Keratinocyte (primary cell): ENCODE measurements around the gene SNRK. TPM values are rescaled to one million over a fixed set of nuclear protein-coding genes. Genes with fewer than 3 reads are reported as not detected.

Experiments used
- DNase-seq: peaks from one replicate; pipeline ENCODE4 v3.0.0-alpha.2; 2011; ENCODE audit warnings: low read depth, missing footprints, low spot score
- FAIRE-seq: peaks from 2 replicates; lab custom pipeline; 2011; peaks lifted over from hg19 to GRCh38; lab: Jason Lieb, UNC
- H2AFZ ChIP-seq: 2 replicates; pipeline ENCODE4 v1.6.0; 2012; ENCODE audit warnings: low read length, control low read depth, inconsistent platforms; ENCODE audit not compliant: control insufficient read depth
- H3K27ac ChIP-seq: 2 replicates; pipeline ENCODE4 v1.5.1; 2011; ENCODE audit warnings: low read length; ENCODE audit not compliant: control insufficient read depth, insufficient read depth
- H3K27me3 ChIP-seq: 3 replicates; pipeline ENCODE4 v1.6.0; 2011; ENCODE audit warnings: low read length; ENCODE audit not compliant: control insufficient read depth, insufficient read depth; ENCODE audit errors: extremely low read depth
- H3K36me3 ChIP-seq, 2 experiments: 2 replicates in 1 of 2; 3 replicates in 1 of 2; pipeline ENCODE4 v1.5.1; 2011; ENCODE audit warnings: low read length in 2 of 2, mild to moderate bottlenecking in 1 of 2; ENCODE audit not compliant: control insufficient read depth in 2 of 2, insufficient read depth in 2 of 2; ENCODE audit errors: extremely low read depth in 1 of 2
- H3K4me1 ChIP-seq: 3 replicates; pipeline ENCODE4 v1.5.1; 2011; ENCODE audit warnings: low read length; ENCODE audit not compliant: control insufficient read depth, insufficient read depth; ENCODE audit errors: extremely low read depth
- H3K4me2 ChIP-seq: 3 replicates; pipeline ENCODE4 v1.6.0; 2011; ENCODE audit warnings: low read depth, low read length; ENCODE audit not compliant: control insufficient read depth, insufficient read depth; ENCODE audit errors: extremely low read depth
- H3K4me3 ChIP-seq, 3 experiments: fragments of 200-600 bp in 1 of 3; sonication (generic) in 1 of 3; 2 replicates in 2 of 3; 3 replicates in 1 of 3; pipeline ENCODE4 v1.5.1; 2011 to 2016; ENCODE audit warnings: low read length in 3 of 3, mild to moderate bottlenecking in 3 of 3, control low read depth in 2 of 3, inconsistent platforms in 1 of 3, low read depth in 1 of 3, mixed read lengths in 1 of 3, mixed run types in 1 of 3, moderate library complexity in 1 of 3; ENCODE audit not compliant: control insufficient read depth in 2 of 3, insufficient read depth in 2 of 3; ENCODE audit errors: extremely low read depth in 1 of 3
- H3K79me2 ChIP-seq: 2 replicates; pipeline ENCODE4 v1.6.0; 2012; ENCODE audit warnings: low read length; ENCODE audit not compliant: control insufficient read depth, insufficient read depth
- H3K9ac ChIP-seq: 3 replicates; pipeline ENCODE4 v1.6.0; 2011; ENCODE audit warnings: low read length; ENCODE audit not compliant: control insufficient read depth, insufficient read depth; ENCODE audit errors: extremely low read depth
- H3K9me1 ChIP-seq: 3 replicates; pipeline ENCODE4 v1.6.0; 2011; ENCODE audit warnings: low read length; ENCODE audit not compliant: control insufficient read depth, insufficient read depth; ENCODE audit errors: extremely low read depth
- H3K9me3 ChIP-seq: 2 replicates; pipeline ENCODE4 v1.5.1; 2012; ENCODE audit warnings: low read depth, low read length; ENCODE audit not compliant: control insufficient read depth
- H4K20me1 ChIP-seq: 3 replicates; pipeline ENCODE4 v1.6.0; 2011; ENCODE audit warnings: low read length; ENCODE audit not compliant: control insufficient read depth, insufficient read depth; ENCODE audit errors: extremely low read depth
- CTCF ChIP-seq, 3 experiments: IDR thresholded peaks in 1 of 3; conservative IDR thresholded peaks in 1 of 3; optimal IDR thresholded peaks in 1 of 3; 2 replicates in 2 of 3; 3 replicates in 1 of 3; pipeline versions ENCODE3 to v1.5.1; 2011; ENCODE audit warnings: low read length in 3 of 3, mild to moderate bottlenecking in 3 of 3, moderate library complexity in 2 of 3, control low read depth in 1 of 3, inconsistent platforms in 1 of 3; ENCODE audit not compliant: insufficient read depth in 2 of 3; ENCODE audit errors: extremely low read depth in 1 of 3
- EZH2 ChIP-seq: IDR thresholded peaks from one replicate; pipeline ENCODE4 v1.6.1; 2012; ENCODE audit warnings: inconsistent platforms, mild to moderate bottlenecking, low read length, moderate library complexity
- dilution Hi-C: fragments of 300-500 bp; cut with MboI; formaldehyde crosslinking; loops from one replicate; pipeline ENCODE4 v1.7.0; 2020; ENCODE audit warnings: low sequenced_read_pairs; ENCODE audit not compliant: extremely low pct_ligation_motif_present
- polyA plus RNA-seq, 5 experiments: library from polyadenylated mRNA; depleted of rRNA in 3 of 5; stranded (reverse) in 3 of 5; stranded (forward) in 1 of 5; unstranded in 1 of 5; fragments of >200 nt; gene quantifications; 1 replicate in 1 of 5; 2 replicates in 3 of 5; 3 replicates in 1 of 5; pipeline versions ENCODE4 v1.2.1 to v1.2.3, GENCODE V29; 2011 to 2012; ENCODE audit warnings: missing spikeins in 2 of 5, low read depth in 1 of 5, low replicate concordance in 1 of 5

The SNRK gene
- polyA plus RNA-seq, 1 donor (not counting 4 experiments of a cell fraction or from before 2014, with no cell fraction given) = 15.7 TPM

- Histone ChIP-seq H3K79me2 (no peaks in the 10 kb centered on the region), H3K4me1 (peaks cover 5% of the 10 kb centered on the region), H2AFZ (no peak overlapping the region), H3K27me3 (no peaks in the 10 kb centered on the region), H3K4me3 (no peak overlapping the region), H3K4me2 (no peak overlapping the region), H3K9me1 (no peaks in the 10 kb centered on the region), H3K27ac (no peak overlapping the region), H4K20me1 (no peaks in the 10 kb centered on the region), H3K9me3 (peaks cover 2% of the 10 kb centered on the region), H3K9ac (no peak overlapping the region), H3K36me3 (no peaks in the 10 kb centered on the region)
- dilution Hi-C loops = no loop called here
- FAIRE-seq (no peak), DNase-seq (no peak)
- TF ChIP-seq CTCF (optimal IDR thresholded peaks at IDR 0.05 in 1 of 3, IDR thresholded peaks at IDR 0.05 in 1 of 3, conservative IDR thresholded peaks at IDR 0.05 in 1 of 3; ENCODE audit: extremely low read depth in 1 of 3, insufficient read depth in 2 of 3, low read length in 3 of 3) = no peak
- no peak for TF ChIP-seq EZH2
These were observed 41.6 kb upstream of the SNRK start for GRCh38 chr3:43244694-43245093.

- H3K9me3 ChIP-seq = peaks cover 2% of the 10 kb centered on the region
- H3K4me2 ChIP-seq = no peak overlapping the region
- H2AFZ ChIP-seq = no peak overlapping the region
- TF ChIP-seq CTCF (optimal IDR thresholded peaks at IDR 0.05 in 1 of 3, IDR thresholded peaks at IDR 0.05 in 1 of 3, conservative IDR thresholded peaks at IDR 0.05 in 1 of 3; ENCODE audit: extremely low read depth in 1 of 3, insufficient read depth in 2 of 3, low read length in 3 of 3) = no peak
- TF ChIP-seq EZH2 = no peak
- H3K4me1 ChIP-seq = no peaks in the 10 kb centered on the region
- no peaks in the 10 kb centered on the region for H4K20me1 ChIP-seq
- FAIRE-seq (no peak), DNase-seq (no peak)
- H3K27ac ChIP-seq = no peak overlapping the region
- no peaks in the 10 kb centered on the region for H3K27me3 ChIP-seq
- H3K9me1 ChIP-seq = no peaks in the 10 kb centered on the region
- H3K36me3 ChIP-seq = no peaks in the 10 kb centered on the region
- no peak overlapping the region for H3K9ac ChIP-seq
- dilution Hi-C loops = no loop called here
- H3K4me3 ChIP-seq = no peak overlapping the region
- H3K79me2 ChIP-seq = no peaks in the 10 kb centered on the region
These were observed 39.4 kb upstream of the SNRK start for GRCh38 chr3:43246976-43247375.
